GM12878 (cell line): ENCODE results near the gene EPHA5.

Experiments used
- CTCF ChIP-seq, 3 experiments: IDR thresholded peaks in 2 of 3; conservative IDR thresholded peaks in 1 of 3; 2 replicates each; pipeline ENCODE4 v1.5.1; 2011; ENCODE audit warnings: low read depth in 3 of 3, low read length in 3 of 3, mild to moderate bottlenecking in 3 of 3, control low read depth in 2 of 3, moderate library complexity in 2 of 3, inconsistent platforms in 1 of 3, mixed read lengths in 1 of 3; ENCODE audit not compliant: control insufficient read depth in 2 of 3, insufficient read depth in 1 of 3; ENCODE audit errors: extremely low read depth in 1 of 3
- HDAC6 ChIP-seq: fragments of 200-600 bp; sonication (generic); IDR thresholded peaks from one replicate; pipeline ENCODE4 v1.8.0; 2017; ENCODE audit warnings: antibody characterized with exemption; ENCODE audit not compliant: unreplicated experiment
- POLR2AphosphoS5 ChIP-seq: IDR thresholded peaks from 2 replicates; pipeline ENCODE4 v1.6.1; 2011; ENCODE audit warnings: mild to moderate bottlenecking, low read length, inconsistent platforms
- PRDM15 ChIP-seq: fragments of 450-650 bp; formaldehyde crosslinking; IDR thresholded peaks from 2 replicates; pipeline ENCODE4 v1.4.0; 2020; ENCODE audit warnings: mild to moderate bottlenecking, moderate library complexity
- TAF1 ChIP-seq: IDR thresholded peaks from 2 replicates; pipeline ENCODE4 v1.6.1; 2011; ENCODE audit warnings: mild to moderate bottlenecking, low read depth, low read length, borderline replicate concordance

- TF ChIP-seq CTCF (IDR thresholded peaks at IDR 0.05 in 2 of 3, conservative IDR thresholded peaks at IDR 0.05 in 1 of 3; ENCODE audit: control insufficient read depth in 2 of 3, extremely low read depth in 1 of 3, insufficient read depth in 1 of 3, low read depth in 3 of 3, low read length in 3 of 3): no peak
- no peak for TF ChIP-seq HDAC6
- no peak for TF ChIP-seq POLR2AphosphoS5
- no peak for TF ChIP-seq TAF1
- TF ChIP-seq PRDM15: no peak
Observed at GRCh38 chr4:65472531-65472930, 197.8 kb downstream of the EPHA5 start.
